BLaER1 treated with 17β-estradiol and CSF1 and Interleukin-3, amounts not matched to agents 10 nM and 100 nM (cell line): ENCODE results near the gene ATPAF1.
"Not testable (repeated sequence)": the region's sequence is repeated elsewhere in the genome, so short reads cannot be mapped to it uniquely, and the experiment has no call there.

Experiments
- H3K27ac ChIP-seq, 11 experiments: shearing (Covaris generic); formaldehyde crosslinking; 2 replicates each; pipeline ENCODE4 v1.8.1; 2022
- H3K27me3 ChIP-seq, 11 experiments: shearing (Covaris generic); formaldehyde crosslinking; 2 replicates each; pipeline ENCODE4 v1.8.1; 2022
- H3K36me3 ChIP-seq, 11 experiments: shearing (Covaris generic); formaldehyde crosslinking; 2 replicates each; pipeline ENCODE4 v1.8.1; 2022
- H3K4me1 ChIP-seq, 10 experiments: shearing (Covaris generic); formaldehyde crosslinking; 2 replicates each; pipeline ENCODE4 v1.8.1; 2022
- H3K4me2 ChIP-seq, 11 experiments: shearing (Covaris generic); formaldehyde crosslinking; 2 replicates each; pipeline ENCODE4 v1.8.1; 2022
- H3K4me3 ChIP-seq, 10 experiments: shearing (Covaris generic); formaldehyde crosslinking; 2 replicates each; pipeline ENCODE4 v1.8.1; 2022
- H3K9ac ChIP-seq, 11 experiments: shearing (Covaris generic); formaldehyde crosslinking; 2 replicates each; pipeline ENCODE4 v1.8.1; 2022
- H3K9me3 ChIP-seq, 11 experiments: shearing (Covaris generic); formaldehyde crosslinking; replicated peaks in 1 of 11; 2 replicates each; pipeline ENCODE4 v1.8.1; 2022
- H4K20me1 ChIP-seq, 11 experiments: shearing (Covaris generic); formaldehyde crosslinking; 2 replicates each; pipeline ENCODE4 v1.8.1; 2022
- Cebpa-rat ChIP-seq, 11 experiments: shearing (Covaris generic); IDR thresholded peaks; 2 replicates each; pipeline ENCODE4 v1.8.1; 2022

The ATPAF1 gene

GRCh38 chr1:46656643-46657042, 11.5 kb downstream of the ATPAF1 start:
- Histone ChIP-seq H3K9me3 (peaks cover 0 to 15% (median 9%) of the 10 kb centered on the region in 11 experiments; a peak in 14 of 22 replicates), H3K4me2 (no peak overlapping the region), H4K20me1 (no peaks in the 10 kb centered on the region), H3K4me3 (no peak overlapping the region), H3K27ac (no peak overlapping the region), H3K4me1 (no peaks in the 10 kb centered on the region), H3K36me3 (peaks cover 51 to 98% (median 76%) of the 10 kb centered on the region in 11 experiments), H3K27me3 (no peaks in the 10 kb centered on the region), H3K9ac (no peak overlapping the region)
- TF ChIP-seq Cebpa-rat (IDR thresholded peaks at IDR 0.05): no peak

- TF ChIP-seq Cebpa-rat (IDR thresholded peaks at IDR 0.05): peak in 1 of 11 experiments; percentile 38; a peak in 1 of 22 replicates
Measured at GRCh38 chr1:46655848-46656247, 12.3 kb downstream of the ATPAF1 start.

GRCh38 chr1:46654698-46655097, 13.5 kb downstream of the ATPAF1 start:
- H4K20me1 ChIP-seq, H3K4me1 ChIP-seq, H3K4me2 ChIP-seq, H3K27ac ChIP-seq, H3K27me3 ChIP-seq, H3K9ac ChIP-seq, H3K4me3 ChIP-seq: not testable (repeated sequence)
- Histone ChIP-seq H3K36me3 (peaks cover 62 to 92% (median 81%) of the 10 kb centered on the region in 11 experiments), H3K9me3 (peaks cover 11 to 26% (median 19%) of the 10 kb centered on the region in 11 experiments)

More at GRCh38 chr1:46655848-46656247, 12.3 kb downstream of the ATPAF1 start:
- Histone ChIP-seq H4K20me1 (no peaks in the 10 kb centered on the region), H3K9me3 (peaks cover 0 to 15% (median 9%) of the 10 kb centered on the region in 11 experiments; a peak in 14 of 22 replicates), H3K4me1 (no peaks in the 10 kb centered on the region), H3K4me3 (no peak overlapping the region), H3K36me3 (peaks cover 51 to 92% (median 73%) of the 10 kb centered on the region in 11 experiments), H3K27me3 (no peaks in the 10 kb centered on the region), H3K9ac (no peak overlapping the region), H3K4me2 (no peak overlapping the region), H3K27ac (no peak overlapping the region)

- H4K20me1 ChIP-seq: no peaks in the 10 kb centered on the region
- H3K27me3 ChIP-seq: no peaks in the 10 kb centered on the region
- no peak overlapping the region for H3K9ac ChIP-seq
- no peaks in the 10 kb centered on the region for H3K4me1 ChIP-seq
- no peak for TF ChIP-seq Cebpa-rat (IDR thresholded peaks at IDR 0.05)
- H3K4me3 ChIP-seq: no peak overlapping the region
- H3K36me3 ChIP-seq: peaks cover 67 to 92% (median 83%) of the 10 kb centered on the region in 11 experiments
- H3K4me2 ChIP-seq: no peak overlapping the region
- H3K27ac ChIP-seq: no peak overlapping the region
- H3K9me3 ChIP-seq: peaks cover 17 to 33% (median 26%) of the 10 kb centered on the region in 11 experiments
Measured at GRCh38 chr1:46654012-46654411, 14.2 kb downstream of the ATPAF1 start.

- H3K4me1 ChIP-seq: no peaks in the 10 kb centered on the region
- no peak overlapping the region for H3K27ac ChIP-seq
- H4K20me1 ChIP-seq: no peaks in the 10 kb centered on the region
- H3K9ac ChIP-seq: no peak overlapping the region
- peaks cover 70 to 92% (median 84%) of the 10 kb centered on the region in 11 experiments for H3K36me3 ChIP-seq
- H3K9me3 ChIP-seq: peaks cover 17 to 38% (median 29%) of the 10 kb centered on the region in 11 experiments
- no peak overlapping the region for H3K4me3 ChIP-seq
- H3K27me3 ChIP-seq: no peaks in the 10 kb centered on the region
- no peak for TF ChIP-seq Cebpa-rat (IDR thresholded peaks at IDR 0.05)
- H3K4me2 ChIP-seq: no peak overlapping the region
Measured at GRCh38 chr1:46653405-46653958, 14.7 kb downstream of the ATPAF1 start.

GRCh38 chr1:46652321-46653100, 15.7 kb downstream of the ATPAF1 start:
- Histone ChIP-seq H3K9me3 (peaks cover 26 to 48% (median 37%) of the 10 kb centered on the region in 11 experiments), H3K4me1 (no peaks in the 10 kb centered on the region), H3K36me3 (peaks cover 67 to 92% (median 84%) of the 10 kb centered on the region in 11 experiments), H3K27ac (no peak overlapping the region), H3K9ac (no peak overlapping the region), H3K27me3 (no peaks in the 10 kb centered on the region), H3K4me2 (no peak overlapping the region), H4K20me1 (no peaks in the 10 kb centered on the region), H3K4me3 (no peak overlapping the region)
- TF ChIP-seq Cebpa-rat (IDR thresholded peaks at IDR 0.05): no peak

- not testable (repeated sequence) for H3K27me3 ChIP-seq, H3K4me2 ChIP-seq, H3K4me1 ChIP-seq, H3K27ac ChIP-seq, H3K4me3 ChIP-seq, H3K9ac ChIP-seq, H4K20me1 ChIP-seq
- H3K36me3 ChIP-seq: peaks cover 57 to 87% (median 78%) of the 10 kb centered on the region in 11 experiments
- H3K9me3 ChIP-seq: peaks cover 27 to 49% (median 37%) of the 10 kb centered on the region in 11 experiments
Measured at GRCh38 chr1:46651152-46651551, 17.0 kb downstream of the ATPAF1 start.

- Histone ChIP-seq H3K27ac (no peak overlapping the region), H3K9me3 (peaks cover 27 to 45% (median 36%) of the 10 kb centered on the region in 11 experiments), H3K36me3 (peaks cover 50 to 85% (median 71%) of the 10 kb centered on the region in 11 experiments), H3K4me3 (no peak overlapping the region), H3K4me1 (no peaks in the 10 kb centered on the region), H3K4me2 (no peak overlapping the region), H3K9ac (no peak overlapping the region), H3K27me3 (no peaks in the 10 kb centered on the region), H4K20me1 (no peaks in the 10 kb centered on the region)
- TF ChIP-seq Cebpa-rat (IDR thresholded peaks at IDR 0.05): no peak
Measured at GRCh38 chr1:46650491-46650890, 17.7 kb downstream of the ATPAF1 start.

- H3K4me2 ChIP-seq: no peak overlapping the region
- no peak for TF ChIP-seq Cebpa-rat (IDR thresholded peaks at IDR 0.05)
- no peak overlapping the region for H3K4me3 ChIP-seq
- H3K4me1 ChIP-seq: no peaks in the 10 kb centered on the region
- H3K27me3 ChIP-seq: no peaks in the 10 kb centered on the region
- H3K9me3 ChIP-seq: peaks cover 23 to 37% (median 29%) of the 10 kb centered on the region in 11 experiments
- peaks cover 43 to 85% (median 64%) of the 10 kb centered on the region in 11 experiments for H3K36me3 ChIP-seq
- H3K9ac ChIP-seq: no peak overlapping the region
- H4K20me1 ChIP-seq: no peaks in the 10 kb centered on the region
- no peak overlapping the region for H3K27ac ChIP-seq
Measured at GRCh38 chr1:46649764-46650163, 18.4 kb downstream of the ATPAF1 start.
